Activated T-cell treated with anti-CD3 and anti-CD28 coated beads, Interleukin-2, amount 50 U/mL, for 24 hours (primary cell): Measurements from ENCODE around the gene PARS2.
"Not testable (repeated sequence)": the region's sequence is repeated elsewhere in the genome, so short reads cannot be mapped to it uniquely, and the experiment has no call there.

Source experiments
- DNase-seq: peaks from one replicate; pipeline ENCODE4 v3.0.0-alpha.2; 2020
- H3K27ac Mint-ChIP-seq: 2 replicates; pipeline ENCODE4 v1.8.0; 2020; ENCODE audit warnings: mild to moderate bottlenecking, mixed read lengths
- H3K27me3 Mint-ChIP-seq: 2 replicates; pipeline ENCODE4 v1.8.0; 2020; ENCODE audit warnings: mixed read lengths
- H3K36me3 Mint-ChIP-seq: 2 replicates; pipeline ENCODE4 v1.8.0; 2020; ENCODE audit warnings: low read depth, mixed read lengths
- H3K4me1 Mint-ChIP-seq: 2 replicates; pipeline ENCODE4 v1.8.0; 2020; ENCODE audit warnings: low read depth, mixed read lengths
- H3K4me3 Mint-ChIP-seq: 2 replicates; pipeline ENCODE4 v1.8.0; 2020; ENCODE audit warnings: mild to moderate bottlenecking, moderate library complexity, mixed read lengths
- H3K9me3 Mint-ChIP-seq: 2 replicates; pipeline ENCODE4 v1.8.0; 2020; ENCODE audit warnings: mixed read lengths

PARS2 gene

GRCh38 chr1:54791880-54792522 lies 27.7 kb upstream of the PARS2 start:
- H3K27ac Mint-ChIP-seq = no peak overlapping the region
- H3K9me3 Mint-ChIP-seq = peaks cover 2% of the 10 kb centered on the region

GRCh38 chr1:54788459-54788858 lies 24.1 kb upstream of the PARS2 start:
- DNase-seq = no peak
- Mint-ChIP-seq H3K4me1 (no peaks in the 10 kb centered on the region), H3K9me3 (peaks cover 2% of the 10 kb centered on the region), H3K27ac (peak overlapping the region; percentile 52), H3K36me3 (peaks cover 34% of the 10 kb centered on the region), H3K27me3 (no peaks in the 10 kb centered on the region), H3K4me3 (no peak overlapping the region)

More at GRCh38 chr1:54791880-54792522, 27.7 kb upstream of the PARS2 start:
- H3K4me3 Mint-ChIP-seq = no peak overlapping the region
- peaks cover 30% of the 10 kb centered on the region for H3K36me3 Mint-ChIP-seq
- no peaks in the 10 kb centered on the region for H3K27me3 Mint-ChIP-seq
- peak; percentile 66 for DNase-seq
- H3K4me1 Mint-ChIP-seq = peaks cover 12% of the 10 kb centered on the region

- DNase-seq = no peak
- H3K27me3 Mint-ChIP-seq = no peaks in the 10 kb centered on the region
- no peaks in the 10 kb centered on the region for H3K4me1 Mint-ChIP-seq
- H3K36me3 Mint-ChIP-seq = peaks cover 30% of the 10 kb centered on the region
- H3K9me3 Mint-ChIP-seq = peaks cover 2% of the 10 kb centered on the region
- no peak overlapping the region for H3K27ac Mint-ChIP-seq
- no peak overlapping the region for H3K4me3 Mint-ChIP-seq
Measured at GRCh38 chr1:54787604-54788003, 23.3 kb upstream of the PARS2 start.

- no peaks in the 10 kb centered on the region for H3K9me3 Mint-ChIP-seq
- H3K27ac Mint-ChIP-seq = no peak overlapping the region
- DNase-seq = no peak
- no peaks in the 10 kb centered on the region for H3K4me1 Mint-ChIP-seq
- no peaks in the 10 kb centered on the region for H3K27me3 Mint-ChIP-seq
- peaks cover 29% of the 10 kb centered on the region for H3K36me3 Mint-ChIP-seq
- H3K4me3 Mint-ChIP-seq = no peak overlapping the region
Measured at GRCh38 chr1:54786778-54787177, 22.5 kb upstream of the PARS2 start.

- no peak overlapping the region for H3K4me3 Mint-ChIP-seq
- no peak for DNase-seq
Measured at GRCh38 chr1:54784066-54784465, 19.7 kb upstream of the PARS2 start.

GRCh38 chr1:54782588-54782987 lies 18.3 kb upstream of the PARS2 start:
- H3K4me3 Mint-ChIP-seq = no peak overlapping the region
- H3K27me3 Mint-ChIP-seq = no peaks in the 10 kb centered on the region
- H3K36me3 Mint-ChIP-seq = peaks cover 30% of the 10 kb centered on the region
- no peak for DNase-seq
- H3K4me1 Mint-ChIP-seq = no peaks in the 10 kb centered on the region
- H3K9me3 Mint-ChIP-seq = no peaks in the 10 kb centered on the region
- no peak overlapping the region for H3K27ac Mint-ChIP-seq

More at GRCh38 chr1:54784066-54784465, 19.7 kb upstream of the PARS2 start:
- peak overlapping the region; percentile 23 for H3K27ac Mint-ChIP-seq
- no peaks in the 10 kb centered on the region for H3K9me3 Mint-ChIP-seq
- no peaks in the 10 kb centered on the region for H3K27me3 Mint-ChIP-seq
- peaks cover 30% of the 10 kb centered on the region for H3K36me3 Mint-ChIP-seq
- H3K4me1 Mint-ChIP-seq = no peaks in the 10 kb centered on the region

- no peak for DNase-seq
- Mint-ChIP-seq H3K9me3 (no peaks in the 10 kb centered on the region), H3K27ac (no peak overlapping the region), H3K36me3 (peaks cover 28% of the 10 kb centered on the region), H3K4me3 (no peak overlapping the region), H3K27me3 (no peaks in the 10 kb centered on the region), H3K4me1 (no peaks in the 10 kb centered on the region)
Measured at GRCh38 chr1:54782156-54782555, 17.8 kb upstream of the PARS2 start.

GRCh38 chr1:54781023-54781723 lies 16.9 kb upstream of the PARS2 start:
- H3K9me3 Mint-ChIP-seq = no peaks in the 10 kb centered on the region
- H3K4me1 Mint-ChIP-seq = no peaks in the 10 kb centered on the region
- no peak overlapping the region for H3K4me3 Mint-ChIP-seq
- H3K27ac Mint-ChIP-seq = no peak overlapping the region
- H3K36me3 Mint-ChIP-seq = peaks cover 19% of the 10 kb centered on the region
- no peaks in the 10 kb centered on the region for H3K27me3 Mint-ChIP-seq
- no peak for DNase-seq

- no peak for DNase-seq
- Mint-ChIP-seq H3K36me3 (peaks cover 14% of the 10 kb centered on the region), H3K4me3 (no peak overlapping the region), H3K4me1 (no peaks in the 10 kb centered on the region), H3K27me3 (no peaks in the 10 kb centered on the region), H3K9me3 (no peaks in the 10 kb centered on the region), H3K27ac (no peak overlapping the region)
Measured at GRCh38 chr1:54777431-54777830, 13.1 kb upstream of the PARS2 start.

GRCh38 chr1:54777011-54777410 lies 12.7 kb upstream of the PARS2 start:
- H3K27me3 Mint-ChIP-seq = no peaks in the 10 kb centered on the region
- no peaks in the 10 kb centered on the region for H3K4me1 Mint-ChIP-seq
- DNase-seq = no peak
- H3K36me3 Mint-ChIP-seq = peaks cover 13% of the 10 kb centered on the region
- no peaks in the 10 kb centered on the region for H3K9me3 Mint-ChIP-seq
- no peak overlapping the region for H3K27ac Mint-ChIP-seq
- no peak overlapping the region for H3K4me3 Mint-ChIP-seq

GRCh38 chr1:54775828-54776721 lies 11.8 kb upstream of the PARS2 start:
- not testable (repeated sequence) for H3K36me3 Mint-ChIP-seq, H3K9me3 Mint-ChIP-seq, H3K27ac Mint-ChIP-seq, DNase-seq, H3K27me3 Mint-ChIP-seq, H3K4me3 Mint-ChIP-seq, H3K4me1 Mint-ChIP-seq

GRCh38 chr1:54774820-54775498 lies 10.6 kb upstream of the PARS2 start:
- no peaks in the 10 kb centered on the region for H3K4me1 Mint-ChIP-seq
- H3K27ac Mint-ChIP-seq = no peak overlapping the region
- H3K36me3 Mint-ChIP-seq = peaks cover 6% of the 10 kb centered on the region
- no peak for DNase-seq
- no peak overlapping the region for H3K4me3 Mint-ChIP-seq
- no peaks in the 10 kb centered on the region for H3K9me3 Mint-ChIP-seq
- H3K27me3 Mint-ChIP-seq = no peaks in the 10 kb centered on the region

GRCh38 chr1:54772951-54773350 lies 8.6 kb upstream of the PARS2 start:
- no peaks in the 10 kb centered on the region for H3K9me3 Mint-ChIP-seq
- DNase-seq = no peak
- H3K27me3 Mint-ChIP-seq = no peaks in the 10 kb centered on the region
- H3K4me3 Mint-ChIP-seq = no peak overlapping the region
- H3K36me3 Mint-ChIP-seq = no peaks in the 10 kb centered on the region
- no peak overlapping the region for H3K27ac Mint-ChIP-seq
- no peaks in the 10 kb centered on the region for H3K4me1 Mint-ChIP-seq

GRCh38 chr1:54768093-54768492 lies 3.8 kb upstream of the PARS2 start:
- Mint-ChIP-seq H3K4me3 (no peak overlapping the region), H3K27me3 (no peaks in the 10 kb centered on the region), H3K27ac (no peak overlapping the region), H3K9me3 (no peaks in the 10 kb centered on the region), H3K36me3 (peaks cover 5% of the 10 kb centered on the region), H3K4me1 (peaks cover 11% of the 10 kb centered on the region)
- DNase-seq = no peak
